HepG2 (cell line): ENCODE data around the gene SYCP2. TPM values are rescaled to one million over a fixed set of nuclear protein-coding genes. Genes with fewer than 3 reads are reported as not detected.

Source experiments
- ATAC-seq: fragments of 200-7000 bp; cut with Tn5 transposase; 3 replicates; pipeline ENCODE4 v1.9.1; 2020; ENCODE audit warnings: mild to moderate bottlenecking, moderate library complexity
- BruUV-seq: library from RNA; stranded (reverse); fragments of 400-500 nt; replicated peaks from 2 replicates; lab custom pipeline; 2021; lab: Mats Ljungman, UMichigan
- CTCF ChIA-PET: fragments of 300-600 bp; formaldehyde crosslinking; extraction: SDS; loops from one replicate; lab custom pipeline; 2021; ENCODE audit warnings: low total read pairs, inconsistent platforms, low intra/inter-chr PET ratio; lab: Yijun Ruan, JAX
- POLR2A ChIA-PET: fragments of 350-600 bp; sonication (Branson Sonifier 250); formaldehyde crosslinking; loops from one replicate; lab custom pipeline; 2020; ENCODE audit warnings: antibody characterized with exemption, inconsistent platforms; lab: Yijun Ruan, JAX
- DNase-seq: peaks from one replicate; pipeline ENCODE4 v3.0.0-alpha.2; 2015; ENCODE audit warnings: low spot score
- FAIRE-seq: peaks from 3 replicates; lab custom pipeline; 2011; peaks lifted over from hg19 to GRCh38; lab: Jason Lieb, UNC
- H2AFZ ChIP-seq: one replicate; pipeline ENCODE4 v1.6.1; 2011; ENCODE audit warnings: low read length, inconsistent platforms
- H3K27ac ChIP-seq: fragments of 300-600 bp; 3 replicates; pipeline ENCODE4 v1.8.0; 2011; ENCODE audit warnings: mixed run types, mild to moderate bottlenecking, mixed read lengths, low read length, inconsistent platforms; ENCODE audit not compliant: insufficient read depth; ENCODE audit errors: extremely low read length
- H3K27me3 ChIP-seq, 2 experiments: fragments of 200-600 bp in 1 of 2; 2 replicates in 1 of 2; 3 replicates in 1 of 2; pipeline versions ENCODE4 v1.6.0 to v1.8.0; 2011; ENCODE audit warnings: low read length in 2 of 2, mild to moderate bottlenecking in 2 of 2, moderate library complexity in 2 of 2, inconsistent platforms in 1 of 2; ENCODE audit not compliant: insufficient read depth in 2 of 2, control insufficient read depth in 1 of 2
- H3K36me3 ChIP-seq, 2 experiments: fragments of 200-600 bp in 1 of 2; replicated peaks in 1 of 2; 2 replicates in 1 of 2; 3 replicates in 1 of 2; pipeline versions ENCODE4 v1.5.1 to v1.8.0; 2011; ENCODE audit warnings: low read length in 2 of 2, inconsistent platforms in 1 of 2; ENCODE audit not compliant: insufficient read depth in 2 of 2, control insufficient read depth in 1 of 2
- H3K4me1 ChIP-seq: 2 replicates; pipeline ENCODE4 v1.5.1; 2012; ENCODE audit warnings: low read length, inconsistent platforms; ENCODE audit not compliant: insufficient read depth
- H3K4me2 ChIP-seq: 2 replicates; pipeline ENCODE4 v1.6.0; 2011; ENCODE audit warnings: low read depth, low read length, inconsistent platforms
- H3K4me3 ChIP-seq, 3 experiments: fragments of 200-600 bp in 1 of 3; sonication (generic), shearing (Covaris generic) in 1 of 3; replicated peaks in 1 of 3; 2 replicates each; pipeline ENCODE4 v1.5.1; 2011 to 2016; ENCODE audit warnings: low read length in 3 of 3, inconsistent platforms in 2 of 3, low read depth in 2 of 3, mild to moderate bottlenecking in 2 of 3, control low read depth in 1 of 3, mixed read lengths in 1 of 3; ENCODE audit not compliant: insufficient read depth in 1 of 3
- H3K79me2 ChIP-seq: one replicate; pipeline ENCODE4 v1.6.1; 2011; ENCODE audit warnings: low read length, inconsistent platforms; ENCODE audit not compliant: insufficient read depth
- H3K9ac ChIP-seq: 2 replicates; pipeline ENCODE4 v1.6.0; 2011; ENCODE audit warnings: mild to moderate bottlenecking, low read depth, low read length, inconsistent platforms; ENCODE audit not compliant: insufficient read depth
- H3K9me3 ChIP-seq: 2 replicates; pipeline ENCODE4 v1.5.1; 2012; ENCODE audit warnings: mild to moderate bottlenecking, low read length
- H4K20me1 ChIP-seq: 2 replicates; pipeline ENCODE4 v1.6.0; 2011; ENCODE audit warnings: inconsistent platforms, mild to moderate bottlenecking, low read length, moderate library complexity; ENCODE audit not compliant: insufficient read depth
- ATAD3A ChIP-seq: sonication (generic); formaldehyde crosslinking; IDR thresholded peaks from 2 replicates; pipeline ENCODE4 v1.4.0; 2020; ENCODE audit warnings: missing genetic modification reagents
- DMTF1 ChIP-seq: sonication (generic); formaldehyde crosslinking; IDR thresholded peaks from 2 replicates; pipeline ENCODE4 v1.4.0; 2020; ENCODE audit warnings: mild to moderate bottlenecking, missing genetic modification reagents
- IKZF4 ChIP-seq: sonication (generic); formaldehyde crosslinking; IDR thresholded peaks from 2 replicates; pipeline ENCODE4 v1.5.1; 2020; ENCODE audit warnings: borderline replicate concordance, mild to moderate bottlenecking, low read depth, missing genetic modification reagents; ENCODE audit errors: not compliant biosample characterization
- MIXL1 ChIP-seq: IDR thresholded peaks from 2 replicates; pipeline ENCODE4 v1.6.1; 2016
- SMAD3 ChIP-seq: sonication (generic); formaldehyde crosslinking; IDR thresholded peaks from 2 replicates; pipeline ENCODE4 v1.4.0; 2020; ENCODE audit warnings: missing genetic modification reagents
- SMARCE1 ChIP-seq: fragments of 450-650 bp; IDR thresholded peaks from 2 replicates; pipeline ENCODE4 v1.6.1; 2017; ENCODE audit warnings: borderline replicate concordance
- TBX3 ChIP-seq: fragments of 450-650 bp; IDR thresholded peaks from 2 replicates; pipeline ENCODE4 v1.6.1; 2017; ENCODE audit warnings: antibody characterized with exemption, mild to moderate bottlenecking, inconsistent platforms, borderline replicate concordance
- TCF7L2 ChIP-seq: IDR thresholded peaks from 2 replicates; pipeline ENCODE4 v1.6.1; 2011; ENCODE audit warnings: mild to moderate bottlenecking, low read depth, low read length, moderate library complexity
- ZNF205 ChIP-seq: IDR thresholded peaks from 2 replicates; pipeline ENCODE4 v1.6.1; 2018; ENCODE audit warnings: missing biosample characterization, missing genetic modification reagents
- ZSCAN9 ChIP-seq: IDR thresholded peaks from 2 replicates; pipeline ENCODE4 v1.6.1; 2016; ENCODE audit warnings: borderline replicate concordance
- WGBS: methylation state at CpG from one replicate; pipeline ENCODE4 v1.1.6; 2017; ENCODE audit warnings: low lambda C conversion rate; 5-methylcytosine and 5-hydroxymethylcytosine counted together
- in situ Hi-C: cut with HindIII; loops from 2 replicates; pipeline ENCODE4 v1.10.0; 2017; ENCODE audit warnings: low pct_unique_long_range_greater_than_20kb; ENCODE audit not compliant: extremely low pct_ligation_motif_present
- intact Hi-C: fragments of 100-400 bp; cut with micrococcal nuclease; formaldehyde crosslinking; loops from one replicate; pipeline ENCODE4 v1.10.0; 2022; ENCODE audit not compliant: unreplicated experiment
- polyA plus RNA-seq, 8 experiments: library from polyadenylated mRNA; depleted of rRNA in 3 of 8; stranded (reverse) in 7 of 8; unstranded in 1 of 8; fragments of >200 nt; fragmentation: Illumina TruSeq in 4 of 8; extraction: Trizol in 4 of 8; gene quantifications; 2 replicates each; pipeline versions ENCODE4 v1.2.1 to v1.2.3, GENCODE V29; 2011 to 2016; ENCODE audit warnings: low read depth in 4 of 8, missing spikeins in 1 of 8, mixed read lengths in 1 of 8; ENCODE audit not compliant: insufficient read depth in 1 of 8
- total RNA-seq, 5 experiments: library from RNA; depleted of rRNA; stranded (reverse); fragments of >200 nt; fragmentation: Illumina TruSeq; extraction: Trizol; gene quantifications; 2 replicates each; pipeline ENCODE4 v1.2.3, GENCODE V29; 2016; ENCODE audit warnings: low read depth in 1 of 5

The SYCP2 gene
- total and polyA plus RNA-seq, 2 of the 13 experiments (the other 11 are each of a cell fraction or from before 2014, with no cell fraction given) = 0.07 to 0.24 TPM

GRCh38 chr20:59823030-59823423 is 110.4 kb downstream of the SYCP2 start:
- no peak overlapping the region for H3K9ac ChIP-seq
- H4K20me1 ChIP-seq = no peaks in the 10 kb centered on the region; the same call in 1 of the 2 replicates
- no peak overlapping the region for H2AFZ ChIP-seq
- POLR2A ChIA-PET = no interaction called here
- ATAC-seq (no peak), FAIRE-seq (no peak), DNase-seq (no peak)
- H3K4me2 ChIP-seq = no peak overlapping the region
- in situ Hi-C loops (no loop called here), intact Hi-C loops (no loop called here)
- H3K4me3 ChIP-seq = no peak overlapping the region
- CTCF ChIA-PET = no interaction called here
- H3K27ac ChIP-seq = no peak overlapping the region
- no TSS peak for BruUV-seq
- no peaks in the 10 kb centered on the region for H3K79me2 ChIP-seq
- no peaks in the 10 kb centered on the region for H3K4me1 ChIP-seq
- WGBS = 30% methylated on average over 9 of the region's 9 CpGs
- H3K9me3 ChIP-seq = no peaks in the 10 kb centered on the region
- no peak for TF ChIP-seq ZNF205
- no peak for TF ChIP-seq TBX3
- TF ChIP-seq SMARCE1 = no peak
- TF ChIP-seq DMTF1 (CRISPR knock-in tag) = no peak
- TF ChIP-seq ATAD3A (CRISPR knock-in tag) = no peak
- no peak for TF ChIP-seq SMAD3 (CRISPR knock-in tag)
- no peak for TF ChIP-seq MIXL1 (CRISPR knock-in tag)
- TF ChIP-seq IKZF4 = no peak
- no peak for TF ChIP-seq TCF7L2
- no peak for TF ChIP-seq ZSCAN9
- H3K27me3 ChIP-seq = peaks cover 5 to 41% of the 10 kb centered on the region in 2 experiments
- no peaks in the 10 kb centered on the region for H3K36me3 ChIP-seq
